Right ventricle myocardium inferior (tissue), 1 donor: Measurements from ENCODE around the gene PPP1R16B. TPM values are rescaled to one million over a fixed set of nuclear protein-coding genes. Genes with fewer than 3 reads are reported as not detected.
"Not testable (repeated sequence)": the region's sequence is repeated elsewhere in the genome, so short reads cannot be mapped to it uniquely, and the experiment has no call there.

Experiments used
- ATAC-seq: fragments of 200-7000 bp; cut with Tn5 transposase; one replicate; pipeline ENCODE4 v1.9.1; 2020; ENCODE audit warnings: mild to moderate bottlenecking, moderate library complexity
- DNase-seq: peaks from one replicate; pipeline ENCODE4 v3.0.0; 2021; ENCODE audit errors: missing footprints
- intact Hi-C: fragments of 100-400 bp; cut with DNase I; formaldehyde crosslinking; loops from one replicate; pipeline ENCODE4 v1.11.0; 2022
- total RNA-seq: library from RNA; stranded (reverse); fragmentation: NEBNext Ultra II Directional; extraction: Animal tissue kit (Norgen Biotek cat#: 25700); gene quantifications from one replicate; pipeline ENCODE4 v1.2.1, GENCODE V29; 2021
- donor health status: DM: no; HTN: yes; CAD: no; lungs with severe emphysema.

PPP1R16B gene
- total RNA-seq, 1 donor from 2014 or later = 9.0 TPM

DNA sequence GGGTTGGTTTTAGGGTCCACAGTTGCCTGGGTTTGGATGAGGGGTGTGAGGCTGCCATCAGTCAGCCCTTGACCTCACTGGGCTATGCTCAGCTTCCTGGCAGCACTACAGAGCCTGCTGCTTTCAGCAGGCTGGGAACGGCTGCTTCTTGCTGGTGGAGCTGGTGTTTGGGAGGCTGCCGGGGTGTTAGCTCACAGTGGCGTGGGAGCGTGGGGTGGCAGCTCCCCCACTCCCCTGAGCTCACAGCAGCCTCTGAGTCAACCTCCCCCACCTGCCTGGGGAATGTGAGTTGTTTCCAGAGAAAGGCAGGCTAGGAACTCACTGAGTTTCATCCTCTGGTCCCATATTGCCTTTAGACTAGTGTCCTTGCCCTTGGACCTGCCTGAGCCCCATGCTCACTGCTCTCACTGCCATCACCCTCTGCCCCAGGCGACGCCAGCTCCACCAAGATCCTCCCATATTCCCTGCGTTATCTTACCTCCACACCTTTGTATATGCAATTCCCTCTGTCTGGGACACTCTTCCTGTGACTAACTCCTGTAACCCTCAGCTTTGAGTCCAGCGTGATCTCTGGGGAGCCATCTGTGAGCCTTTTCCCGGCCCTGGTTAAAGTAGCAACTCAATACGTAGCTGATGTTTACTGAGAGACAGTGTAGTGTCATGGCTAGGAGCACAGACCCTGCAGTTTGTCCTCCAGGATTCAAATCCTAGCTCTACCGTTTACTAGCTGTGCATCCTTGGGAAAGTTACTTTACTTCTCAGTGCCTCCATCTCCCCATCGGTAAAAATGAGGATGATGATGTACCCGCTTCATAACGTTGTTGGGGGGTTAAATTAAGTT lies 34.8 kb downstream of the PPP1R16B start:
- intact Hi-C loops = no loop called here
- DNase-seq (no peak), ATAC-seq (no peak)

GRCh38 chr20:38840894-38841470 lies 35.5 kb downstream of the PPP1R16B start:
- DNase-seq = no peak
- intact Hi-C loops = no loop called here
- ATAC-seq = no peak

GRCh38 chr20:38841570-38841969 lies 36.1 kb downstream of the PPP1R16B start:
- ATAC-seq (no peak), DNase-seq (no peak)
- intact Hi-C loops = no loop called here

DNA sequence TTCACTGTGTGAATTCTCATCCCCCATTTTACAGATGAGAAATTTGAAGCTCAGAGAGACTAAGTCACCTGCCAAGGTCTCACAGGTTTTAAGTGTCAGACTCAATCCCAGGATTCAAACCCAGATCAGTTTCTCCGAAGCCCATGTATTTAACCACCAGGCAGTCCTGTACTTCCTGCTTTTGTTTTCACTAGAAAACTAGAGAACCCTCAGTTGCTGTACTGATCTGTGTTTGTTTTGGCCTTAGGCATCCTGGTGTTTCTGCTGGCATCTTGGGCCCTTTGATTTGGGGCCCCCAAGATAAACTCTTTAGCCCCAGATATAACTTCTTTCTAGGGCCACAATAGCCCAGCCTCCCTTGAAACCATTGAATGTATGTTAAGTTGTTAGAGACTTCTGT lies 36.5 kb downstream of the PPP1R16B start:
- no peak for DNase-seq
- intact Hi-C loops = no loop called here
- no peak for ATAC-seq

- intact Hi-C loops = no loop called here
- DNase-seq = no peak
- no peak for ATAC-seq
These were observed 37.1 kb downstream of the PPP1R16B start for GRCh38 chr20:38842558-38842981.

GRCh38 chr20:38843346-38843745 lies 37.8 kb downstream of the PPP1R16B start:
- ATAC-seq = no peak
- intact Hi-C loops = no loop called here
- DNase-seq = no peak

- no peak for ATAC-seq
- intact Hi-C loops = no loop called here
These were observed 39.5 kb downstream of the PPP1R16B start for GRCh38 chr20:38844963-38845362.

DNA sequence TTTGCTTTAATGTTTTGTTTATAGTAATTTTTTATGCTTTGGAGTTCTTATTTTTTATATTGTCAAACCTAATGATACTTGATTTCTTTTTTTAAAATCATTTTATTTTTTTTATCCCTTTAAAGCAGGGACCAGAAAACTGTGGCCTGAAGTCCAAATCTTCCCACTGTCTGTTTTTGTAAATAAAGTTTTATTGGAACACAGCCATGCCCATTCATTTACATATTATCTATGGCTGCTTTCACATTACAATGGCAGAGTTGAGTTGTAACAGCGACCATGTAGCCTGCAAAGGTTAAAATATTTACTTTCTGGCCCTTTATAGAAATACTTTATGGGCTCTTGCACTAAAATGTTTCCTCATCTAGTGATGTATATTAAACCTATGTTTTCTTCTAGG lies 42.3 kb downstream of the PPP1R16B start:
- intact Hi-C loops = no loop called here
- DNase-seq (no peak), ATAC-seq (no peak)

More at GRCh38 chr20:38844963-38845362, 39.5 kb downstream of the PPP1R16B start:
- DNase-seq = no peak

GRCh38 chr20:38853759-38854158 lies 48.3 kb downstream of the PPP1R16B start:
- no peak for DNase-seq
- intact Hi-C loops = no loop called here
- no peak for ATAC-seq

- ATAC-seq (no peak), DNase-seq (no peak)
- intact Hi-C loops = no loop called here
These were observed 49.2 kb downstream of the PPP1R16B start for GRCh38 chr20:38854654-38855066.

- no peak for ATAC-seq
- DNase-seq = no peak
- intact Hi-C loops = no loop called here
These were observed 49.9 kb downstream of the PPP1R16B start for GRCh38 chr20:38855356-38855755.

DNA sequence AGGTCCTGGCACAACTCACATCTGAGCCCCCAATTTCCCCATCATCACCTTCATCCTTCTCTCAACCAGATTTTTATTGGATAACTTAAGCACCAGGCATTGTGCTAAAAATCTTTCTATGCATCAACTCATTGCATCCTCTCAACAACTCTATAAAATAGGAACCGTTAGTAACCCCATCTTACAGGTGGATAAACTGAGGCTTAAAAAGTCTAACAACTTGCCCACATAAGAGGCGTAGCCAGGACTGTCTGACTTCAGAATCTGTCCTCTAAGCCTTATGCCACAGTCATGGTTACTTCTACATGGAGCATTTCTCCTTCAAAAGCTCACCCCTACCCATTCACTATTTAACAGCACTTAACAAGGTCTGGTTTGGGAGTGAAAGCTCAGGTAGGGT lies 51.1 kb downstream of the PPP1R16B start:
- DNase-seq = no peak
- intact Hi-C loops = no loop called here
- no peak for ATAC-seq

DNA sequence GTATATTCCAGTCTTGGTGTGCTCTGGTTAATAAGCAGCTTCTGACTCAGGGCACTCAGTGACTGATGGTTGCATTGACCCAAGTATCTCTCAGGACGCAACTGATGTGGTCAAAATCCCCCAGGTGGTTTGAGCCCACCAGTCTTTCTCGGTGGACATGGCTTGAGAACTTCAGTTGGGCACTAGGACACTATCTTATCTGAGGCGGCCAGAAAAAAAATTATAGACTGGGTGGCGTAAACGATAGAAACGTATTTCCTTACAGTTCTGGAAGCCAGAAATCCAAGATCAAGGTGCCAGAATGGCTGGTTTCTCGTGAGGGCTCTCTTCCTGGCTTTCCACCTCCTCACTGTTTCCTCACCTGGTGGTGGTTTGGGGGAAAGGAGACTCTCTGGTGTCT lies 52.2 kb downstream of the PPP1R16B start:
- intact Hi-C loops = no loop called here
- no peak for ATAC-seq
- no peak for DNase-seq

DNA sequence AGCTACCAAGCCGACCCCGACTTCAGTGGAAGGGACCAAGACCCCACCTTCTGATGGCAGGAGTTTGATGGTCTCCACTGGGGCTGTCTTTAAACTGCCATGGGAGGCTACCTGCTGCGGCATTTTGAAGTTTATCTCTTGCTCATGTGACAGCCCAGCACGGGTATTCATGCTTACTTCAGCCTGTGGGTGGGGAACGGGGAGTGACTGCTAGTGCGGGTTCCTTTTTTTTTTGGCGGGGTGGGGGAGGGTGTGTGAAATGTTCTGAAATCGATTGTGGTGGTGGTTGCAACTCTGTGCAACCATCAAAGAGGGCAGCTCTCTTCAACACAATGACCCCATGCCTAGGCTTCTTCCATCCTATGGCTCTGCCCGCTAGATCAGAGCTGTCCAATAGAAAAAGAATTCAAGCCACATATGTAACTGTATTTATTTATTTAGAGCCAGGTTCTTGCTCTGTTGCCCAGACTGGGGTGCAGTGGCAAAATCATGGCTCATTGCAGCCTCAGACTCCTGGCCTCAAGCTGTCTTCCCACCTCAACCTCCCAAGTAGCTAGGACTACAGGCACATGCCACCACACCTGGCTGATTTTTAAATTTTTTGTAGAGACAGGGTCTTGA lies 53.7 kb downstream of the PPP1R16B start:
- no peak for ATAC-seq
- intact Hi-C loops = no loop called here
- no peak for DNase-seq

DNA sequence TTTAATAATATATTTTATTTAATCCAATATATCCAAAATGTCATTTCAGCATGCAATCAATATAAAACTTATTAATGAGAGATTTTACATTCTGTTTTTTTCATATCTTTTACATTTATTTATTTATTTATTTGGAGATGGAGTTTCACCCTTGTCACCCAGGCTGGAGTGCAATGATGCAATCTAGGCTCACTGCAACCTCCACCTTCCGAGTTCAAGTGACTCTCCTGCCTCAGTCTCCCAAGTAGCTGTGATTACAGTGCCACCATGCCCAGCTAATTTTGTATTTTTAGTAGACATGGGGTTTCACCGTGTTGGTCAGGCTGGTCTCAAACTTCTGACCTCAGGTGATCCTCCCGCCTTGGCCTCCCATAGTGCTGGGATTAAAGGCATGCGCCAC lies 54.4 kb downstream of the PPP1R16B start:
- intact Hi-C loops, ATAC-seq, DNase-seq: not testable (repeated sequence)

DNA sequence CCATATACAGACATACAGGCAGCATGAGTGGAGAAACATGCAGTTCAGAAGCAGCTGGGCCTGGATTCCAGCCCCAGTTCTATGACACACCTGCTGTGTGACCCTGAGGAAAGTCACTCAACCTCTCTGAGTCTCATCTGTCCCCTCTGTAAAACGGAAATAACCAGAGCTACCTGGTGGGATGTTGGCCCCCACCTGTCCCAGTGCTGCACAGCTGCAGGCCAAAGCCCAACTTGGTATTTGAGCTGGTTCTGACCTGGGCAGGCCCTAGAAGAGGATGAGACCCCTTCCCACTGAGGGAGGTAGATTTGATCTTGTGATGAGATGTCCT lies 55.5 kb downstream of the PPP1R16B start:
- ATAC-seq (no peak), DNase-seq (no peak)
- intact Hi-C loops = no loop called here

DNA sequence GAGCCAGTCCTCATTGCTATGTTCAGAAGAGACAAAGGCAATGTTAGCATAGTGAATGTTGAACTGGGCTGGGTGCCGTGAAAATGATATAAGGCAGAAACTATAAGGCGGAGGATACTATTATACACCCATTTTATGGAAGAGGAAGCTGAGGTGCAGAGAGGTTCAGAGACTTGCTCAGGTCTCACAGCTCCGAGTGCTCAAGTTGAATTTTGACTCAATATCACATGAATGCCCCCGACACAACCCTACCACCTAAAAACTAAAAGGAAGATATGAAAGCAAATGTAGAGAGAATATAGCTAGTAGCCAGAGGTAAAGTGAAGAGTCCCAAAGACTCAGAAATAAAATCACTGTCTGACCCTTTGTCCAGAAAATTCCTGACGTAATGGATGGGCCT lies 56.7 kb downstream of the PPP1R16B start:
- intact Hi-C loops = no loop called here
- ATAC-seq = no peak
- no peak for DNase-seq

GRCh38 chr20:38863024-38863851 lies 57.7 kb downstream of the PPP1R16B start:
- intact Hi-C loops = no loop called here
- no peak for ATAC-seq
- no peak for DNase-seq

GRCh38 chr20:38864662-38865061 lies 59.2 kb downstream of the PPP1R16B start:
- DNase-seq = no peak
- no peak for ATAC-seq
- intact Hi-C loops = no loop called here
